HepG2 (cell line): Measurements from ENCODE around the gene TSGA10. TPM values are rescaled to one million over a fixed set of nuclear protein-coding genes. Genes with fewer than 3 reads are reported as not detected.
A peak's percentile ranks its signal among the peaks of the same experiment; 100 is the strongest.

Experiments used
- CBX5 ChIP-seq: sonication (generic); formaldehyde crosslinking; IDR thresholded peaks from 2 replicates; pipeline ENCODE4 v1.4.0; 2020; ENCODE audit warnings: missing genetic modification reagents, borderline replicate concordance
- HMG20B ChIP-seq: conservative IDR thresholded peaks from 2 replicates; pipeline ENCODE4 v1.6.1; 2016; ENCODE audit warnings: missing genetic modification reagents, missing compliant biosample characterization
- HNRNPUL1 ChIP-seq: fragments of 200-400 bp; formaldehyde crosslinking; IDR thresholded peaks from 2 replicates; pipeline ENCODE4 v1.6.1; 2017; ENCODE audit warnings: low read depth, mild to moderate bottlenecking, low read length, moderate library complexity
- ISX ChIP-seq: sonication (generic); formaldehyde crosslinking; conservative IDR thresholded peaks from 2 replicates; pipeline ENCODE4 v1.5.0; 2020; ENCODE audit warnings: missing genetic modification reagents
- JDP2 ChIP-seq: sonication (generic); formaldehyde crosslinking; IDR thresholded peaks from 2 replicates; pipeline ENCODE4 v1.8.1; 2022; ENCODE audit warnings: missing genetic modification reagents, borderline replicate concordance
- KDM1A ChIP-seq: IDR thresholded peaks from 2 replicates; pipeline ENCODE4 v1.6.1; 2016; ENCODE audit warnings: missing compliant biosample characterization
- MIER2 ChIP-seq: IDR thresholded peaks from 2 replicates; pipeline ENCODE4 v1.6.1; 2016; ENCODE audit warnings: missing biosample characterization, missing genetic modification reagents
- MYC ChIP-seq: sonication (generic); formaldehyde crosslinking; IDR thresholded peaks from 2 replicates; pipeline ENCODE4 v1.9.0; 2021; ENCODE audit warnings: missing genetic modification reagents, borderline replicate concordance
- PPARG ChIP-seq: conservative IDR thresholded peaks from 2 replicates; pipeline ENCODE4 v1.6.1; 2016; ENCODE audit warnings: missing biosample characterization, missing genetic modification reagents
- PRPF4 ChIP-seq: fragments of 200-400 bp; formaldehyde crosslinking; IDR thresholded peaks from 2 replicates; pipeline ENCODE4 v1.6.1; 2016; ENCODE audit warnings: low read length, low read depth; ENCODE audit not compliant: poor library complexity, severe bottlenecking
- SIN3B ChIP-seq: fragments of 150-350 bp; IDR thresholded peaks from 2 replicates; pipeline ENCODE4 v1.6.1; 2014; ENCODE audit warnings: low read length
- SMYD3 ChIP-seq: sonication (generic); formaldehyde crosslinking; IDR thresholded peaks from 2 replicates; pipeline ENCODE4 v1.8.1; 2023; ENCODE audit warnings: mild to moderate bottlenecking, missing genetic modification reagents
- SNAPC2 ChIP-seq: sonication (generic); formaldehyde crosslinking; IDR thresholded peaks from 2 replicates; pipeline ENCODE4 v1.8.1; 2022; ENCODE audit warnings: mild to moderate bottlenecking, missing genetic modification reagents
- SSRP1 ChIP-seq: IDR thresholded peaks from 2 replicates; pipeline ENCODE4 v1.6.1; 2016; ENCODE audit warnings: control low read depth
- ZBTB21 ChIP-seq: sonication (generic); formaldehyde crosslinking; IDR thresholded peaks from 2 replicates; pipeline ENCODE4 v1.4.0; 2020; ENCODE audit warnings: missing genetic modification reagents
- ZBTB42 ChIP-seq: sonication (generic); formaldehyde crosslinking; IDR thresholded peaks from 2 replicates; pipeline ENCODE4 v1.5.0; 2020; ENCODE audit warnings: mild to moderate bottlenecking, missing genetic modification reagents
- ZC3H4 ChIP-seq: sonication (generic); formaldehyde crosslinking; IDR thresholded peaks from 2 replicates; pipeline ENCODE4 v1.4.0; 2020; ENCODE audit warnings: missing genetic modification reagents, borderline replicate concordance
- ZNF17 ChIP-seq: sonication (generic); formaldehyde crosslinking; IDR thresholded peaks from 2 replicates; pipeline ENCODE4 v1.5.0; 2020; ENCODE audit warnings: mild to moderate bottlenecking, missing genetic modification reagents
- ZNF205 ChIP-seq: IDR thresholded peaks from 2 replicates; pipeline ENCODE4 v1.6.1; 2018; ENCODE audit warnings: missing biosample characterization, missing genetic modification reagents
- polyA plus RNA-seq, 8 experiments: library from polyadenylated mRNA; depleted of rRNA in 3 of 8; stranded (reverse) in 7 of 8; unstranded in 1 of 8; fragments of >200 nt; fragmentation: Illumina TruSeq in 4 of 8; extraction: Trizol in 4 of 8; gene quantifications; 2 replicates each; pipeline versions ENCODE4 v1.2.1 to v1.2.3, GENCODE V29; 2011 to 2016; ENCODE audit warnings: low read depth in 4 of 8, missing spikeins in 1 of 8, mixed read lengths in 1 of 8; ENCODE audit not compliant: insufficient read depth in 1 of 8
- total RNA-seq, 5 experiments: library from RNA; depleted of rRNA; stranded (reverse); fragments of >200 nt; fragmentation: Illumina TruSeq; extraction: Trizol; gene quantifications; 2 replicates each; pipeline ENCODE4 v1.2.3, GENCODE V29; 2016; ENCODE audit warnings: low read depth in 1 of 5
- TF ChIP-seq, protein P1 (sequence below), 2 experiments: fragments of 450-650 bp in 1 of 2; sonication (generic) in 1 of 2; formaldehyde crosslinking; IDR thresholded peaks; 2 replicates each; pipeline versions ENCODE4 v1.5.0 to v1.8.0; 2020 to 2022; ENCODE audit warnings: mild to moderate bottlenecking in 1 of 2, missing genetic modification reagents in 1 of 2
- TF ChIP-seq, protein P2 (sequence below): sonication (generic); formaldehyde crosslinking; IDR thresholded peaks from 2 replicates; pipeline ENCODE4 v1.4.0; 2020; ENCODE audit warnings: mild to moderate bottlenecking, missing genetic modification reagents
- TF ChIP-seq, protein P3 (sequence below): sonication (generic); formaldehyde crosslinking; IDR thresholded peaks from 2 replicates; pipeline ENCODE4 v1.4.0; 2020; ENCODE audit warnings: missing genetic modification reagents, borderline replicate concordance
- TF ChIP-seq, protein P4 (sequence below): sonication (generic); formaldehyde crosslinking; IDR thresholded peaks from 2 replicates; pipeline ENCODE4 v1.9.0; 2022; ENCODE audit warnings: missing genetic modification reagents, mild to moderate bottlenecking, borderline replicate concordance

TSGA10 gene
- total and polyA plus RNA-seq, 2 of the 13 experiments (the other 11 are each of a cell fraction or from before 2014, with no cell fraction given), result 4.7 to 13.1 TPM

DNA sequence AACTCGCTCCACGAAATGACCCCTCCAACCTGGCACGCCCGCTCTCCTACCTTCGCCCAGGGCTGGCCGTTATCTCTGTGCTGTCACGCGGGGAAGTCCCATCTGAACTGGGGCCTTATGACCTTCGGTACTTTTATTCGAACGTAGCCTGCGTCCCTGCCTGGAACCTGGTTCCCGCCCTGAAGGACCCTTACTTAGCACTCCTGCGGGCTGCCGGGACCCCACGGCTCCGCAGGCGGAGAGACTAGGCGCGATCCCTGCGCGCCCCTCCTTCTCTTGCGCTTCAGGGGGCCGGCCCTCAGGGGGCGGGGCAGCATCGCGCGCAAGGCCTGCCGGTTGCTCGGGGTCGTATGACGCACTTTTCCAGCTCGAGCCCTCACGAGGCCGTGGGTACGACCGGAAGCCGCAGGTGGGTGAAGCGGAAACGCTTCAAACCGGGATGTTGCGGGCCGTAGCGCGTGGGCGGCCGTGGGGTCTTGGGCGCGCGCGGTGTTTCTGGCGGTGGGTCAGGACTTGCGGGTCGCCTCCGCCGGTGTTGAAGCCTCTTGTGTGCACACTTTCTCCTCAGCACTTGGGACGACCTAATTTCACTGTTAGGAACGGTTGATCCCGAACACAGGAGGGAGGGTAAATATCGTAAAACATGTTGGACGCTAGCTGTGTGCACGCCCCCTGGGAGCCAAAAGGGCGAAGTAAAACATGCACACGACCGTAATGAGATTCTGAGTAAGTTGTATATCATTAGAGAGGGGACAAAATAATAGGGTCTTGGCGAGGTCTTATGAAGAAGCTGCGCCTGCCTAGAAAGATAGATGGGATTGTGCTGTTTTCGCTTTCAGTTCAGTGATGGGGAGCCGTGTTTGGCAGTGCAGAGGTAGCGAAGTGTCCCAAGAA lies at the start of gene TSGA10, which contains the start of gene LIPT1 (continued):
- TF ChIP-seq PPARG (CRISPR knock-in tag), result peak; percentile 51; the same call in 1 of the 2 replicates
- no peak for TF ChIP-seq HNRNPUL1
- peak; percentile 72; the same call in 1 of the 2 replicates for TF ChIP-seq KDM1A (CRISPR knock-in tag)
- peak; percentile 88; the same call in 1 of the 2 replicates for TF ChIP-seq ZNF205 (CRISPR knock-in tag)
- TF ChIP-seq JDP2 (CRISPR knock-in tag), result no peak
- TF ChIP-seq, protein P1, sequence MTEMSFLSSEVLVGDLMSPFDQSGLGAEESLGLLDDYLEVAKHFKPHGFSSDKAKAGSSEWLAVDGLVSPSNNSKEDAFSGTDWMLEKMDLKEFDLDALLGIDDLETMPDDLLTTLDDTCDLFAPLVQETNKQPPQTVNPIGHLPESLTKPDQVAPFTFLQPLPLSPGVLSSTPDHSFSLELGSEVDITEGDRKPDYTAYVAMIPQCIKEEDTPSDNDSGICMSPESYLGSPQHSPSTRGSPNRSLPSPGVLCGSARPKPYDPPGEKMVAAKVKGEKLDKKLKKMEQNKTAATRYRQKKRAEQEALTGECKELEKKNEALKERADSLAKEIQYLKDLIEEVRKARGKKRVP (CRISPR knock-in tag; IDR thresholded peaks at IDR 0.05), result peak in 1 of 2 experiments; percentile 83; a peak in 2 of 4 replicates
- TF ChIP-seq ZBTB21 (CRISPR knock-in tag), result peak; percentile 97
- TF ChIP-seq SNAPC2 (CRISPR knock-in tag), result peak; percentile 98
- no peak for TF ChIP-seq ZNF17
- peak; percentile 22; the same call in 1 of the 2 replicates for TF ChIP-seq ZC3H4 (CRISPR knock-in tag)
- TF ChIP-seq, protein P2, sequence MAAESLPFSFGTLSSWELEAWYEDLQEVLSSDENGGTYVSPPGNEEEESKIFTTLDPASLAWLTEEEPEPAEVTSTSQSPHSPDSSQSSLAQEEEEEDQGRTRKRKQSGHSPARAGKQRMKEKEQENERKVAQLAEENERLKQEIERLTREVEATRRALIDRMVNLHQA, result no peak
- TF ChIP-seq SIN3B, result peak; percentile 55; the same call in 1 of the 2 replicates
- TF ChIP-seq PRPF4, result no peak
- TF ChIP-seq SMYD3 (CRISPR knock-in tag), result peak; percentile 99
- TF ChIP-seq HMG20B (CRISPR knock-in tag), result peak; percentile 55; the same call in 1 of the 2 replicates
- TF ChIP-seq SSRP1 (CRISPR knock-in tag), result peak; percentile 94
- TF ChIP-seq MYC (CRISPR knock-in tag), result peak; percentile 100
- TF ChIP-seq CBX5 (CRISPR knock-in tag), result peak; percentile 96; the same call in 1 of the 2 replicates
- TF ChIP-seq, protein P3, sequence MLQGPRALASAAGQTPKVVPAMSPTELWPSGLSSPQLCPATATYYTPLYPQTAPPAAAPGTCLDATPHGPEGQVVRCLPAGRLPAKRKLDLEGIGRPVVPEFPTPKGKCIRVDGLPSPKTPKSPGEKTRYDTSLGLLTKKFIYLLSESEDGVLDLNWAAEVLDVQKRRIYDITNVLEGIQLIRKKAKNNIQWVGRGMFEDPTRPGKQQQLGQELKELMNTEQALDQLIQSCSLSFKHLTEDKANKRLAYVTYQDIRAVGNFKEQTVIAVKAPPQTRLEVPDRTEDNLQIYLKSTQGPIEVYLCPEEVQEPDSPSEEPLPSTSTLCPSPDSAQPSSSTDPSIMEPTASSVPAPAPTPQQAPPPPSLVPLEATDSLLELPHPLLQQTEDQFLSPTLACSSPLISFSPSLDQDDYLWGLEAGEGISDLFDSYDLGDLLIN, result no peak; the same call in 1 of the 2 replicates
- TF ChIP-seq ISX (CRISPR knock-in tag), result peak; percentile 89; the same call in 1 of the 2 replicates
- TF ChIP-seq, protein P4, sequence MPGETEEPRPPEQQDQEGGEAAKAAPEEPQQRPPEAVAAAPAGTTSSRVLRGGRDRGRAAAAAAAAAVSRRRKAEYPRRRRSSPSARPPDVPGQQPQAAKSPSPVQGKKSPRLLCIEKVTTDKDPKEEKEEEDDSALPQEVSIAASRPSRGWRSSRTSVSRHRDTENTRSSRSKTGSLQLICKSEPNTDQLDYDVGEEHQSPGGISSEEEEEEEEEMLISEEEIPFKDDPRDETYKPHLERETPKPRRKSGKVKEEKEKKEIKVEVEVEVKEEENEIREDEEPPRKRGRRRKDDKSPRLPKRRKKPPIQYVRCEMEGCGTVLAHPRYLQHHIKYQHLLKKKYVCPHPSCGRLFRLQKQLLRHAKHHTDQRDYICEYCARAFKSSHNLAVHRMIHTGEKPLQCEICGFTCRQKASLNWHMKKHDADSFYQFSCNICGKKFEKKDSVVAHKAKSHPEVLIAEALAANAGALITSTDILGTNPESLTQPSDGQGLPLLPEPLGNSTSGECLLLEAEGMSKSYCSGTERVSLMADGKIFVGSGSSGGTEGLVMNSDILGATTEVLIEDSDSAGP (CRISPR knock-in tag), result peak; percentile 98
- peak; percentile 59 for TF ChIP-seq MIER2 (CRISPR knock-in tag)
- peak; percentile 91 for TF ChIP-seq ZBTB42 (CRISPR knock-in tag)
